ENCODE results near the gene KCNC2. TPM values are rescaled to one million over a fixed set of nuclear protein-coding genes. Genes with fewer than 3 reads are reported as not detected.

KCNC2 gene
- total RNA-seq, 2 experiments from 2014 or later = not detected

DNA sequence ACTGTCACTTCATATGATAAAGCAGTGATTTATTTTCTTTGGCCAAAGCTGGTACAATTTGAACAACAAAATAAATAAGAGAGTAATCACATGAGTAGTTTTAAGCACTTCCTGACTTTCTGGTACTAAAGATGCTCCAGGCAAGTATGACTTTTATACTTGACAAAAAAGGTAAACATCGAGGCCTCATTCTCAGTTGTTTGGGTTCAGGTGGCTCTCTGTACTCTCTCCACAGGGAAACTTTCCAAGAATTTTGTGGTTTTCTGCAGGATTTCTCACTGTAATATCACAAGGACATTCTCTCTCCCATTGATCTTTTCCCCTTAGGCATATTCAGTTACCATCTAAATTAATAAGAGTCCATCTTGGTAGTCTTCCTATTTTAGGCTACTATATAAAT lies 26.6 kb upstream of the KCNC2 start:
- ChIA-PET POLR2A (no interaction called here), CTCF (no interaction called here)
- H3K9me3 Mint-ChIP-seq = peaks cover 4% of the 10 kb centered on the region
- ATAC-seq = no peak
- TF ChIP-seq CTCF (IDR thresholded peaks at IDR 0.05) = no peak
- H3K27ac Mint-ChIP-seq = no peak overlapping the region
- H3K36me3 Mint-ChIP-seq (ENCODE audit: low read depth) = no peaks in the 10 kb centered on the region
- peaks cover 2% of the 10 kb centered on the region for H3K27me3 Mint-ChIP-seq
- intact Hi-C loops (cut with micrococcal nuclease) = no loop called here
- H3K4me3 Mint-ChIP-seq = no peak overlapping the region
- no peak for DNase-seq
- no peaks in the 10 kb centered on the region for H3K4me1 Mint-ChIP-seq (ENCODE audit: low read depth)

- H3K27me3 Mint-ChIP-seq = peaks cover 8% of the 10 kb centered on the region
- no peak for ATAC-seq
- peaks cover 4% of the 10 kb centered on the region for H3K9me3 Mint-ChIP-seq
- H3K27ac Mint-ChIP-seq = no peak overlapping the region
- ChIA-PET POLR2A (no interaction called here), CTCF (no interaction called here)
- intact Hi-C loops (cut with micrococcal nuclease) = no loop called here
- H3K36me3 Mint-ChIP-seq (ENCODE audit: low read depth) = no peaks in the 10 kb centered on the region
- no peak overlapping the region for H3K4me3 Mint-ChIP-seq
- no peak for DNase-seq
- H3K4me1 Mint-ChIP-seq (ENCODE audit: low read depth) = no peaks in the 10 kb centered on the region
- TF ChIP-seq CTCF (IDR thresholded peaks at IDR 0.05) = no peak
Observed at GRCh38 chr12:75227132-75227531, 17.5 kb upstream of the KCNC2 start.

DNA sequence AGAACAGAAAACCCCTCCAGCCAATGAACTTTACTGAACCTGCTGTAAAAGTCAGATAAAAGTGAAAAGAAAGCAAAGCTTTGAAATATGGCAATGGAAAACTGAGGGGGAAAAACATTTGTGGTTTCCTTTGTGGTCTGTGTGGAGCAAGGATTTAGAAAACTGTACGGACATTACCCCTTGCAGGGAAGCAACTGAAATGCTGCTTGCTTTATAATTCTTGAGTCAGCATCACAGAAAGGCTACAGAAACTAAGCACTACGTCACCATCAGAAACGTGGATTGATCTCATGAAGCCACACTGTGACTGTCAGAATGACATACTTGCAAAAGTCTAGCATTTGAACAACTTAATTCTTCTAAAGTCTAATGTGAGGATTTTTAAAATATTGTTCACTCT lies 2.4 kb upstream of the KCNC2 start:
- intact Hi-C loops (cut with micrococcal nuclease) = no loop called here
- CTCF ChIA-PET = no interaction called here
- POLR2A ChIA-PET = no interaction called here
- Mint-ChIP-seq H3K27ac (no peak overlapping the region), H3K9me3 (no peaks in the 10 kb centered on the region), H3K36me3 (ENCODE audit: low read depth) (no peaks in the 10 kb centered on the region), H3K27me3 (peaks cover 27% of the 10 kb centered on the region), H3K4me1 (ENCODE audit: low read depth) (peaks cover 5% of the 10 kb centered on the region), H3K4me3 (no peak overlapping the region)
- no peak for TF ChIP-seq CTCF (IDR thresholded peaks at IDR 0.05)
- no peak for ATAC-seq
- DNase-seq = no peak

DNA sequence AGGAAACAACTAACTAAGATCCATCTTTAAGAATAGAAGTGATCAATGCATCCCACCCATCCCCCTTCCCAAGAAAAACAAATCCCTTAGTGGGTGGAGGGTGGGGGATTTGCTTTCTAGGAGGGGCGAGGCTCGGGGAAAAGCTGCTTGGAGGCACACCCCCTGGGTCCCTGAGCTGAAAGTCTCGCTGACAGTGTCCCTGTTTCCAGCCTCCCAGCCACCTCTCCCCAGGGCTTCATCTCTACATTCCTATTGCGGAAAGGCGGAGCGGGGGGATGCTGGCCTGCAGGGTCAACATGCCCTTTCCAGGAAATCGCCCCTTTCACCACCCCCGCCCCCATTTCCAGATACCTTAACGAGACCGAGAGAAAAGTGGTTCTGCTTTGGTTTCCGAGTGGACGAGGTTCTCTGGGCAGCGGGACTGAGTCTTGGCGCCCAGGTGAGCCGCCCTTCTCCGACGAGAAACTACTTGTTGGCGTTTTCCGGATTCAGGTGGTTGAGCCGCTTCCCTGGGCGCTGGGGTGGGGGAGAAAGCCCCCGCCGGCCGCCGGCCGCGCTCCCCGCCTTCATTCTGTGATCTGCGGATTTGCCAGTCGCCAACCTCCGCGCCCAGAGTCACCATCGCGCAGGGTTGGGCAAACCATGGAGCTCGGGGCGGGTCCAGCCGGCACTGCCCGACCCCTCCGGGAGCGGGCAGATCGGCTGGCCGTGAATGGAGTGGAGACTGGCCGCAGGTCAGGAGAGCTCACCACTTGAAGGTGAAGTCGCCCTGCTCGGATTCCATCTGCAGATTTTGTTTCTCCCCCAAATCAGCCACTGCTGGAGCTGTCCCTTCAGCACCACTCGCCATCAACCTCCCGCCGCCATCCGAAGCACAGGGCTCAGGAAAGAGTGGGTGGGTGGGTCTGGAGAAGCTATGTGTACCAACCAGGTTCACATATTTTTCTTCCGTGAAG lies 505 bp downstream of the KCNC2 start:
- Mint-ChIP-seq H3K27me3 (peaks cover 41% of the 10 kb centered on the region), H3K4me1 (ENCODE audit: low read depth) (peaks cover 8% of the 10 kb centered on the region), H3K4me3 (no peak overlapping the region), H3K9me3 (no peaks in the 10 kb centered on the region), H3K27ac (no peak overlapping the region), H3K36me3 (ENCODE audit: low read depth) (peaks cover 2% of the 10 kb centered on the region)
- ATAC-seq (peak; percentile 49), DNase-seq (peak; percentile 51)
- ChIA-PET POLR2A (interaction anchor here (0.6 kb wide), 1 partner anchor 304 kb away, joined by 3 read pairs; no protein-coding TSS in a partner anchor), CTCF (no interaction called here)
- intact Hi-C loops (cut with micrococcal nuclease) = no loop called here
- TF ChIP-seq CTCF (IDR thresholded peaks at IDR 0.05) = no peak

- DNase-seq = peak; percentile 2
- intact Hi-C loops (cut with micrococcal nuclease) = no loop called here
- Mint-ChIP-seq H3K4me1 (ENCODE audit: low read depth) (peaks cover 8% of the 10 kb centered on the region), H3K4me3 (no peak overlapping the region), H3K27ac (no peak overlapping the region), H3K36me3 (ENCODE audit: low read depth) (peaks cover 2% of the 10 kb centered on the region), H3K9me3 (no peaks in the 10 kb centered on the region), H3K27me3 (peaks cover 44% of the 10 kb centered on the region)
- TF ChIP-seq CTCF (IDR thresholded peaks at IDR 0.05) = no peak
- POLR2A ChIA-PET = no interaction called here
- CTCF ChIA-PET = no interaction called here
- ATAC-seq = no peak
Observed at GRCh38 chr12:75207338-75208083, 2.1 kb downstream of the KCNC2 start.
